IMR-90 (cell line): ENCODE data around the gene MLANA.

Experiments
- BHLHE40 ChIP-seq: fragments of 150-350 bp; IDR thresholded peaks from 2 replicates; pipeline ENCODE4 v1.6.1; 2016; ENCODE audit warnings: mild to moderate bottlenecking, low read depth, low read length
- CEBPB ChIP-seq: IDR thresholded peaks from 2 replicates; pipeline ENCODE4 v1.6.1; 2012; ENCODE audit warnings: low read depth, low read length, improper control_type of control experiment
- CTCF ChIP-seq: conservative IDR thresholded peaks from 2 replicates; pipeline ENCODE4 v1.5.1; 2012; ENCODE audit warnings: mild to moderate bottlenecking, low read depth, low read length, improper control_type of control experiment
- MXI1 ChIP-seq: IDR thresholded peaks from 2 replicates; pipeline ENCODE4 v1.6.1; 2012; ENCODE audit warnings: low read depth, mild to moderate bottlenecking, low read length, moderate library complexity, borderline replicate concordance
- POLR2A ChIP-seq: IDR thresholded peaks from 2 replicates; pipeline ENCODE4 v1.6.1; 2012; ENCODE audit warnings: mild to moderate bottlenecking, low read depth, low read length
- RAD21 ChIP-seq: IDR thresholded peaks from 2 replicates; pipeline ENCODE4 v1.6.1; 2012; ENCODE audit warnings: low read length, improper control_type of control experiment
- RCOR1 ChIP-seq: IDR thresholded peaks from 2 replicates; pipeline ENCODE4 v1.6.1; 2012; ENCODE audit warnings: mild to moderate bottlenecking, low read length, improper control_type of control experiment; ENCODE audit not compliant: insufficient replicate concordance
- USF2 ChIP-seq: fragments of 150-350 bp; IDR thresholded peaks from 2 replicates; pipeline ENCODE4 v1.6.1; 2017; ENCODE audit warnings: mild to moderate bottlenecking, antibody characterized with exemption, low read length, low read depth

GRCh38 chr9:5892456-5893133 is 1.9 kb downstream of the MLANA start:
- no peak for TF ChIP-seq POLR2A
- no peak for TF ChIP-seq CTCF
- TF ChIP-seq RAD21 = no peak
- TF ChIP-seq RCOR1 = no peak
- no peak for TF ChIP-seq MXI1
- TF ChIP-seq BHLHE40 = no peak
- TF ChIP-seq CEBPB = no peak
- no peak for TF ChIP-seq USF2
